HepG2 (cell line): Measurements from ENCODE around the gene CLIC2. TPM values are rescaled to one million over a fixed set of nuclear protein-coding genes. Genes with fewer than 3 reads are reported as not detected.

Source experiments
- ATF3 ChIP-seq: sonication (generic); formaldehyde crosslinking; IDR thresholded peaks from 2 replicates; pipeline ENCODE4 v1.4.0; 2020; ENCODE audit warnings: missing genetic modification reagents
- ATF5 ChIP-seq: sonication (generic); formaldehyde crosslinking; IDR thresholded peaks from 2 replicates; pipeline ENCODE4 v1.4.0; 2020; ENCODE audit warnings: mild to moderate bottlenecking, low read depth, missing genetic modification reagents
- ATF7-NPFF ChIP-seq: sonication (generic); formaldehyde crosslinking; IDR thresholded peaks from 2 replicates; pipeline ENCODE4 v1.8.1; 2023; ENCODE audit warnings: mild to moderate bottlenecking, low read depth, missing genetic modification reagents, moderate library complexity
- CEBPB ChIP-seq: IDR thresholded peaks from 2 replicates; pipeline ENCODE4 v1.6.1; 2011; ENCODE audit warnings: low read depth, low read length, improper control_type of control experiment, borderline replicate concordance
- FOSL2 ChIP-seq: sonication (generic); formaldehyde crosslinking; IDR thresholded peaks from 2 replicates; pipeline ENCODE4 v1.4.0; 2020; ENCODE audit warnings: missing genetic modification reagents
- FOXK1 ChIP-seq: sonication (generic); formaldehyde crosslinking; IDR thresholded peaks from 2 replicates; pipeline ENCODE4 v1.4.0; 2020; ENCODE audit warnings: low read depth, missing genetic modification reagents, borderline replicate concordance
- GZF1 ChIP-seq: sonication (generic); formaldehyde crosslinking; IDR thresholded peaks from 2 replicates; pipeline ENCODE4 v1.5.1; 2020; ENCODE audit warnings: mild to moderate bottlenecking, missing genetic modification reagents
- JUND ChIP-seq: sonication (generic); formaldehyde crosslinking; IDR thresholded peaks from 2 replicates; pipeline ENCODE4 v1.8.0; 2022; ENCODE audit warnings: mild to moderate bottlenecking, missing genetic modification reagents
- NRL ChIP-seq: sonication (generic); formaldehyde crosslinking; IDR thresholded peaks from 2 replicates; pipeline ENCODE4 v1.5.0; 2020; ENCODE audit warnings: missing genetic modification reagents, mild to moderate bottlenecking, moderate library complexity, borderline replicate concordance
- PLSCR1 ChIP-seq: sonication (generic); formaldehyde crosslinking; IDR thresholded peaks from 2 replicates; pipeline ENCODE4 v1.5.0; 2020; ENCODE audit warnings: missing genetic modification reagents, mild to moderate bottlenecking, borderline replicate concordance
- STAG1 ChIP-seq: sonication (generic); formaldehyde crosslinking; IDR thresholded peaks from 2 replicates; pipeline ENCODE4 v1.4.0; 2020; ENCODE audit warnings: missing genetic modification reagents
- THYN1 ChIP-seq: sonication (generic); formaldehyde crosslinking; IDR thresholded peaks from 2 replicates; pipeline ENCODE4 v1.8.1; 2023; ENCODE audit warnings: low read depth, mild to moderate bottlenecking, moderate library complexity, missing genetic modification reagents, borderline replicate concordance
- UBTF ChIP-seq: sonication (generic); formaldehyde crosslinking; IDR thresholded peaks from 2 replicates; pipeline ENCODE4 v1.4.0; 2020; ENCODE audit warnings: mild to moderate bottlenecking, missing genetic modification reagents
- YY1 ChIP-seq: IDR thresholded peaks from 2 replicates; pipeline ENCODE4 v1.6.1; 2011; ENCODE audit warnings: low read length, low read depth, moderate library complexity, mild to moderate bottlenecking; ENCODE audit not compliant: insufficient read depth, insufficient replicate concordance
- ZFY ChIP-seq: sonication (generic); formaldehyde crosslinking; IDR thresholded peaks from 2 replicates; pipeline ENCODE4 v1.4.0; 2020; ENCODE audit warnings: missing genetic modification reagents
- ZNF280D ChIP-seq: sonication (generic); formaldehyde crosslinking; IDR thresholded peaks from 2 replicates; pipeline ENCODE4 v1.5.1; 2020; ENCODE audit warnings: mild to moderate bottlenecking, missing genetic modification reagents
- ZNF597 ChIP-seq: sonication (generic); formaldehyde crosslinking; IDR thresholded peaks from 2 replicates; pipeline ENCODE4 v1.5.0; 2020; ENCODE audit warnings: missing genetic modification reagents
- ZNF713 ChIP-seq: sonication (generic); formaldehyde crosslinking; IDR thresholded peaks from 2 replicates; pipeline ENCODE4 v1.4.0; 2020; ENCODE audit warnings: mild to moderate bottlenecking, missing genetic modification reagents
- ZNF766 ChIP-seq: sonication (generic); formaldehyde crosslinking; IDR thresholded peaks from 2 replicates; pipeline ENCODE4 v1.5.0; 2020; ENCODE audit warnings: missing genetic modification reagents, borderline replicate concordance
- ZNF883 ChIP-seq: sonication (generic); formaldehyde crosslinking; IDR thresholded peaks from 2 replicates; pipeline ENCODE4 v1.5.1; 2020; ENCODE audit warnings: mild to moderate bottlenecking, missing genetic modification reagents; ENCODE audit errors: not compliant biosample characterization
- polyA plus RNA-seq, 8 experiments: library from polyadenylated mRNA; depleted of rRNA in 3 of 8; stranded (reverse) in 7 of 8; unstranded in 1 of 8; fragments of >200 nt; fragmentation: Illumina TruSeq in 4 of 8; extraction: Trizol in 4 of 8; gene quantifications; 2 replicates each; pipeline versions ENCODE4 v1.2.1 to v1.2.3, GENCODE V29; 2011 to 2016; ENCODE audit warnings: low read depth in 4 of 8, missing spikeins in 1 of 8, mixed read lengths in 1 of 8; ENCODE audit not compliant: insufficient read depth in 1 of 8
- total RNA-seq, 5 experiments: library from RNA; depleted of rRNA; stranded (reverse); fragments of >200 nt; fragmentation: Illumina TruSeq; extraction: Trizol; gene quantifications; 2 replicates each; pipeline ENCODE4 v1.2.3, GENCODE V29; 2016; ENCODE audit warnings: low read depth in 1 of 5

CLIC2 gene
- total and polyA plus RNA-seq, 2 of the 13 experiments (the other 11 are each of a cell fraction or from before 2014, with no cell fraction given), result 0.24 to 0.25 TPM

GRCh38 chrX:155263854-155264628, 70.4 kb downstream of the CLIC2 start, which contains the start of gene RAB39B (continued):
- TF ChIP-seq ATF3 (CRISPR knock-in tag) (peak; percentile 79), ATF5 (CRISPR knock-in tag) (no peak), UBTF (CRISPR knock-in tag) (peak; percentile 50; the same call in 1 of the 2 replicates), ZNF766 (CRISPR knock-in tag) (no peak), JUND (peak; percentile 70), ZNF597 (CRISPR knock-in tag) (no peak), THYN1 (CRISPR knock-in tag) (no peak), GZF1 (CRISPR knock-in tag) (peak; percentile 100), ZFY (CRISPR knock-in tag) (peak; percentile 38; the same call in 1 of the 2 replicates), YY1 (peak; percentile 58), STAG1 (CRISPR knock-in tag) (peak; percentile 34; the same call in 1 of the 2 replicates), ATF7-NPFF (CRISPR knock-in tag) (no peak), ZNF883 (no peak), ZNF280D (CRISPR knock-in tag) (no peak), NRL (CRISPR knock-in tag) (no peak), FOSL2 (peak; percentile 92), PLSCR1 (no peak), ZNF713 (CRISPR knock-in tag) (no peak), CEBPB (0 out of 2 replicates have a peak, but pooled peaks have one; percentile 5), FOXK1 (CRISPR knock-in tag) (no peak)
